ENCODE measurements around the gene ACTL10. TPM values are rescaled to one million over a fixed set of nuclear protein-coding genes. Genes with fewer than 3 reads are reported as not detected.

Gene ACTL10
- total RNA-seq, 2 donors from 2014 or later, result 1.2 to 2.4 TPM

GRCh38 chr20:33669224-33669623, 2.5 kb downstream of the ACTL10 start:
- Mint-ChIP-seq H3K9me3 (no peaks in the 10 kb centered on the region), H3K27ac (peak overlapping the region in 1 of 2 donors; percentile 15), H3K36me3 (peaks cover 5 to 6% of the 10 kb centered on the region in 2 donors)
- DNase-seq (ENCODE audit: low spot score in 2 of 2) (no peak), ATAC-seq (no peak)

GRCh38 chr20:33669873-33670640, 3.3 kb downstream of the ACTL10 start:
- DNase-seq (ENCODE audit: low spot score in 2 of 2), result no peak
- Mint-ChIP-seq H3K36me3 (peaks cover 0 to 6% of the 10 kb centered on the region in 2 donors), H3K27ac (peak overlapping the region; percentile 15 to 86), H3K9me3 (no peaks in the 10 kb centered on the region)
- no peak for ATAC-seq

GRCh38 chr20:33670715-33671499, 4.2 kb downstream of the ACTL10 start:
- ATAC-seq (no peak), DNase-seq (ENCODE audit: low spot score in 2 of 2) (no peak)
- Mint-ChIP-seq H3K36me3 (peaks cover 0 to 8% of the 10 kb centered on the region in 2 donors), H3K9me3 (no peaks in the 10 kb centered on the region), H3K27ac (peak overlapping the region in 1 of 2 donors; percentile 25)

GRCh38 chr20:33671573-33672288, 5.0 kb downstream of the ACTL10 start:
- DNase-seq (ENCODE audit: low spot score in 2 of 2), result no peak
- Mint-ChIP-seq H3K9me3 (no peaks in the 10 kb centered on the region), H3K36me3 (peaks cover 4 to 11% of the 10 kb centered on the region in 2 donors), H3K27ac (no peak overlapping the region)
- no peak for ATAC-seq

- H3K36me3 Mint-ChIP-seq, result peaks cover 8 to 14% of the 10 kb centered on the region in 2 donors
- H3K9me3 Mint-ChIP-seq, result no peaks in the 10 kb centered on the region
- no peak for DNase-seq (ENCODE audit: low spot score in 2 of 2)
- ATAC-seq, result no peak
- H3K27ac Mint-ChIP-seq, result peak overlapping the region in 1 of 2 donors; percentile 40
Observed at GRCh38 chr20:33672426-33673113, 5.8 kb downstream of the ACTL10 start.

GRCh38 chr20:33673114-33673409, 6.3 kb downstream of the ACTL10 start:
- DNase-seq (ENCODE audit: low spot score in 2 of 2) (no peak), ATAC-seq (no peak)
- Mint-ChIP-seq H3K9me3 (no peaks in the 10 kb centered on the region), H3K27ac (peak overlapping the region in 1 of 2 donors; percentile 40), H3K36me3 (peaks cover 10 to 17% of the 10 kb centered on the region in 2 donors)

- no peaks in the 10 kb centered on the region for H3K9me3 Mint-ChIP-seq
- no peak for DNase-seq (ENCODE audit: low spot score in 2 of 2)
- peak in 1 of 2 donors; percentile 45 for ATAC-seq
- peak overlapping the region; percentile 40 to 75 for H3K27ac Mint-ChIP-seq
- peaks cover 10 to 17% of the 10 kb centered on the region in 2 donors for H3K36me3 Mint-ChIP-seq
Observed at GRCh38 chr20:33673410-33674293, 6.9 kb downstream of the ACTL10 start.

GRCh38 chr20:33674294-33675135, 7.8 kb downstream of the ACTL10 start, which contains the start of gene NECAB3:
TSS of gene NECAB3 (minus strand) at chr20:33674428. CDS start at chr20:33674352, 76 bp downstream.
- Mint-ChIP-seq H3K27ac (peak within 1 kb of the TSS; percentile 40 to 75), H3K36me3 (peaks cover 10 to 17% of the 10 kb centered on the region in 2 donors), H3K9me3 (no peaks in the 10 kb centered on the region)
- ATAC-seq, result peak; percentile 76 to 82
- DNase-seq (ENCODE audit: low spot score in 2 of 2), result peak; percentile 76 to 79

GRCh38 chr20:33675136-33675959, 8.6 kb downstream of the ACTL10 start:
- H3K36me3 Mint-ChIP-seq, result peaks cover 10 to 17% of the 10 kb centered on the region in 2 donors
- DNase-seq (ENCODE audit: low spot score in 2 of 2) (no peak), ATAC-seq (no peak)
- H3K27ac Mint-ChIP-seq, result peak overlapping the region; percentile 19 to 29
- no peaks in the 10 kb centered on the region for H3K9me3 Mint-ChIP-seq

- H3K36me3 Mint-ChIP-seq, result peaks cover 10 to 22% of the 10 kb centered on the region in 2 donors
- no peaks in the 10 kb centered on the region for H3K9me3 Mint-ChIP-seq
- no peak for DNase-seq (ENCODE audit: low spot score in 2 of 2)
- ATAC-seq, result no peak
- H3K27ac Mint-ChIP-seq, result no peak overlapping the region
Observed at GRCh38 chr20:33676121-33676520, 9.4 kb downstream of the ACTL10 start.

- ATAC-seq, result no peak
- peaks cover 10 to 22% of the 10 kb centered on the region in 2 donors for H3K36me3 Mint-ChIP-seq
- DNase-seq (ENCODE audit: low spot score in 2 of 2), result no peak
- H3K9me3 Mint-ChIP-seq, result no peaks in the 10 kb centered on the region
- H3K27ac Mint-ChIP-seq, result no peak overlapping the region
Observed at GRCh38 chr20:33676652-33677645, 10.2 kb downstream of the ACTL10 start.

GRCh38 chr20:33677991-33678702, 11.4 kb downstream of the ACTL10 start:
- Mint-ChIP-seq H3K9me3 (no peaks in the 10 kb centered on the region), H3K27ac (no peak overlapping the region), H3K36me3 (peaks cover 10 to 34% of the 10 kb centered on the region in 2 donors)
- DNase-seq (ENCODE audit: low spot score in 2 of 2), result no peak
- ATAC-seq, result no peak

Data from activated naive CD4-positive, alpha-beta T cell treated with anti-CD3 and anti-CD28 coated beads, Interleukin-2, amount 50 U/mL, for 72 hours (primary cell).